ENCODE measurements around the gene OXCT2. TPM values are rescaled to one million over a fixed set of nuclear protein-coding genes. Genes with fewer than 3 reads are reported as not detected.
"Not testable (repeated sequence)": the region's sequence is repeated elsewhere in the genome, so short reads cannot be mapped to it uniquely, and the experiment has no call there.

OXCT2 gene
- 0.16 and 0.88 TPM in 2 replicates for total RNA-seq
- polyA plus RNA-seq (2012): 0.39 TPM

DNA sequence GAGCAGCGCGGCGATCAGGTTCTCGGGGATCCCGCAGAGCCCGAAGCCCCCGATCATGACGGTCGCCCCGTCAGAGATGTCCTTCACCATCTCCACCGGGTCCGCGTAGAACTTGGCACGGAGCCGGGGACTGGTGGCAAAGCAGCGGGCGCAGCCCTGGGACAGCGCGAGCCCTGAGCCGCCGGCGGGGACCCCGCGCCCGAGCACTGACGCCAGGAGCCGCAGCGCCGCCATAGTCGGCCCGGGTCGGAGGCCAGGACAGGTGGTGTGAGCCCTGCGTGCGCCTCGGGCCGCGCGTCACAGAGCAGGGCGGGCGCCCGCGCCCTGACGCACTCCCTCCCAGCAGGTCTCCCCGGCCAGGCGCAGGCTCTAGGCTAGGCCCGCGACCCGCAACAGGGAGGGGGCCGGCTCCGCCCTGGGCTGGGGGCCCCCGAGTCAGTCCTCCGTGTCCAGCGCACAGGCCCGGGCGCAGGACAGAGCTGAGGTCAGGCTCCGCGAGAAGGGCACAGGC lies at the start of gene OXCT2:
TSS of gene OXCT2 (minus strand) at position 327 of the 511 bp plus-strand sequence. CDS start at position 234, 93 bp downstream.
- DNase-seq (ENCODE audit: low read depth): not testable (repeated sequence)

DNA sequence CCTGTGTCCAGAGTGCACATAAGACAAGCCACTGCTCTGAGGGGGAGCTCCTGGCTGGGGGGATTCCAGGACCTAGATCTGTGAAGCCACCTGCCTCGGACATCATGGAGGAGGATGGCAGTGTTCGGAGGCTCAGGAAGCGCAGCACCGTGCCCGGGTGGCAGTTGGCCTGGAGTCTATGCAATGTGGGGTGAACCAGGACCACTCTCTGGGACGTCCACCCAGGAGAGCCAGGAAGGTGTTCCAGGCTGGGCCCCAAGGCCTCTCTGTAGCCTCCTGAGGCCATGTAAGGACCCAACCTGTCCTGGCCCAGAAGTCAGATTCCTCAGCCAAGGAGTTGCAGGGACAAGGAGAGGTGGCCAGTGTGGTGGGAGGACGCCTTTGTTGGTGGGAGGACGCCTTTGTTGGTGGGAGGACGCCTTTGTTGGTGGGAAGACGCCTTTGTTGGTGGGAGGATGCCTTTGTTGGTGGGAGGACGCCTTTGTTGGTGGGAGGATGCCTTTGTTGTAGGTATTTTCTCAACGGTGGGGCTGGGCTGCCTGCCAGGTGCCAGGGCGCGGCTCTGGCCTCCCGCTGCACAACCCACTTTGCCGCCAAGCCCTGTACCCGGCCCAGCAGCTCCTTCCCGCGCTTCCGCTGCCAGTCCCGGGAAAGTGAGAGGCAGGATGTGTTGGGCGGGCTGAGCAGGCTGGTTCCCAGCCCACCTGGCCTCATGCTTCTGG lies 48.1 kb upstream of the OXCT2 start:
- no peak for DNase-seq (ENCODE audit: low read depth)

DNA sequence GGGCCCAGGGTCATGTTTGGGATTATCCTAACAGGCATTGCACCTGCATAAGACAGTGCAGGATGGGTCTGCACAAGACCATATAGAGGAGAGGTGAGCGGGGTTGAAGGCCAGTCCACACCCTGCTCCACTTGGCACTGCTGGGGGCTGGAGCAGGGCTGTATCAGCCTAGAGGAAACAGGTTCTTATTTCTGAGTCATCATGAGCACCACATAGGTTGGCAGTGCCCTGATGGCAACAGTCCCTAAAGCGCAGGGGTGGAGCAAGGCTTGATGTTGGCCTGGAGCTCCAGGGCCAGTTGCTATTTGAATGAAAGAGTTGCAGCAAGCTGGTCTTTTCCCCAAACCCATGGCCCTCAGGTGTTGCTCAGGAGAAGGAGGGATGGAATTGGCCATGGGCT lies 47.3 kb upstream of the OXCT2 start:
- peak; percentile 34 for DNase-seq (ENCODE audit: low read depth)

DNA sequence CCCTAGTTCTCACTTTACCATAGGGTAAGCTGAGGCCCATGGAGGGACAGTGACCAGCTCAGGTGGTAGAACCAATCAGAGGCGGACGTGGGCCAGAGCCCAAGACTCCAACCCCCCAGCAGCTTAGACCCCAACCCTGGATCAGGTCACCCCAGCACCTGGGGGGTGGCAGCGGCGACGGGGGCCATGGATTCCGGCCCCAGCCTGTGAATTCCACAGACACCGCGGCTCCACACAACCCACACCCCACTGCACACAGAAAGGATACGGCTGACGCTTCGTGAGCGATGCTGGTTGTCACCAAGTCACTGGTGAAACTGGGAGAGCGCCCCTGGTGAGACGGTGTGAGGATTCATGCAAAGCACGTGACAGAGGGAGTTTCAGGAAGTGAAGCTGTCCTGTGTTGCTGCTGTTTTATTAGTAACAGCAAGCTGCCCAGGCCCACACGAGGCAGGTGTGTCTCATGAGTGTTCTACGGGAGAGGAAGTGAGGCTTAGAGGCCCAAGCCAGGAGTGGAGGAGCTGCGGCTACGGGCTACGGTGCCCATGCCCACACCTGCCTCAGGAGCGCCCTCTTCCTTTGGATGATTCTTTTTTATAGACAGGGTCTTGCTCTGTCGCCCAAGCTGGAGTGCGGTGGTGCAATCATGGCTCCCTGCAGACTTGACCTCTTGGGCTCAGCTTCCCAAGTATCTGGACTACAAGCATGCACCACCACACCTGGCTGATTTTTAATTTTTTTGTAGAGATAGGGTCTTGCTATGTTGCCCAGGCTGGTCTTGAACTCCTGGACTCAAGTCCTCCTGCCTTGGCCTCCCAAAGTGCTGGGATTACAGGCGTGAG lies 46.2 kb upstream of the OXCT2 start:
- DNase-seq (ENCODE audit: low read depth): peak; percentile 52

DNA sequence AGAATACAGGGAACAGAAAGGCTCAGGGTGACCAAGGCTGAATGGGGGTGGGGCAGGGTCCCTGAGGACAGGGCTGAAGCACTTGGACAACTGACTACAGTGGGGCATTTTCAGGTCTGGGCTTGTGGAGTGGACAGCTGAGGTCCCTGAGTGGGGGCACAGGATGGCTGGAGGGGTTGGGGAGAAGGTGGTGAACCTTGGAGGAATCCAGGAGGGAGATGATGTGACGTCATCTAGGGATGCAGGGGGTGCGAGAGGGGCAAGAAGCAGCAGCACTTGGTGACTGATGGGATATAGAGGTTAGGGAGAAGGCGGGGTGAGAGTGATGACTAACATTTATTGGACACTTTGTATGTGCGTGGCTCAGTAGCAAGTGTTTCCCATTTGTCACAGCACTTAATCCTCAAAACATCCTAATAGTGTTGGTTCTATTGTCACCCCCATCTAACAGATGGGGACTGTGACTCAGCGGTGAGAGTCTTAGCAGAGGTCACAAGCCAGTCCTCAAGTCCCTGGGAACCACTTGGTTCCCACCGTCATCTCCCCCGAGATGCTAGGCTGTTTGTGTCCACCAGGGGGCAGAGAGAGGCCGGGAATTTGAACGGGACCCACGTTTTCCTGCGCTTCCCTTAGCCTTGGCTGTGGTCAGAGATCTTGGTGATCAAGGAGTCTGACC lies 45.4 kb upstream of the OXCT2 start:
- peak; percentile 99 for DNase-seq (ENCODE audit: low read depth)

DNA sequence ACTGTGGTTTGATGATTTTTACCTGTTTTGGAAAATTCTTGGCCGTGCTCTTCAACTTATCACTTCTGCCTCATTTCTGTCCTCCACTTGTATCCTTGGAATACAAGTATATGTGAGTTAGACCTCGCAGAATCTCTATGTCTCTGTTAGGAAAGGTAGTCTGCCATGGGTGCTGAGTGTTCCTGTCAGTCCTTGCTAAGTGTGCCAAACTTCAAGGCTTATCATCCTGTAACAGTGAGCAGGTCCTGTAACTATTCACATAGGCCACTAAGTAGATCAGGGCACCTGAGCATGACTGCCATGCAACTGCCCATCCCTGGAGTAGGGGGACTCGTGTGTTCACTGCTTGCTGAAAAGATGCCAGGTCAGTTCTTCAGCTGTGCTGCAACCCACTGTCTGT lies 41.8 kb upstream of the OXCT2 start:
- DNase-seq (ENCODE audit: low read depth): no peak

DNA sequence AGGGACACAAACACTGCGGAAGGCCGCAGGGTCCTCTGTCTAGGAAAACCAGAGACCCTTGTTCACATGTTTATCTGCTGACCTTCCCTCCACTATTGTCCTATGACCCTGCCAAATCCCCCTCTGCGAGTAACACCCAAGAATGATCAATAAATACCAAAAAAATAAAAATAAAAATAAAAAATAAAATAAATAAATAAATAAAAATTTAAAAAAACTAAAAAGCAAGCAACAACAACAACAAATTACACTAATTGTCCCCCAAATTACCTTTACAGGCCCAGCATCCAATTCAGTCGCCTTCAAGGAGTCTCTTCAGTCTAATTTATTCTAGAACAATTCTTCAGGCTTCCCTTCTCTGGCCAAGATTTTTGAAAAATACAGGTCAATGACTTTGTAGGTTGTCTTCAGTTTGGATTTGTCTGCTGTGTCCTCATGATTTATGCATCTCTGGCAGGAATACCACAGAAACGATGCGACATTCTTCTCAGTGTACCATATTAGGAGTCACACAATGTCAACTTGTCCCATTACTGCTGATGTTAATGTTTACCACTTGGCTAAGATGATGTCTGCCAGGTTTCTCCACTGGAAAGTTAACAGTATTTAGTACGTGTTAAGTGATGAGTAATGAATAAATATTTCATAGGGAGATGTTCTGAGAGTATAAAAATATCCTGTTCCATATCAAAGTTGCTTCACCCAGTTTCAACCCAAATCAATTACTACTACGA lies 37.8 kb upstream of the OXCT2 start:
- no peak for DNase-seq (ENCODE audit: low read depth)

DNA sequence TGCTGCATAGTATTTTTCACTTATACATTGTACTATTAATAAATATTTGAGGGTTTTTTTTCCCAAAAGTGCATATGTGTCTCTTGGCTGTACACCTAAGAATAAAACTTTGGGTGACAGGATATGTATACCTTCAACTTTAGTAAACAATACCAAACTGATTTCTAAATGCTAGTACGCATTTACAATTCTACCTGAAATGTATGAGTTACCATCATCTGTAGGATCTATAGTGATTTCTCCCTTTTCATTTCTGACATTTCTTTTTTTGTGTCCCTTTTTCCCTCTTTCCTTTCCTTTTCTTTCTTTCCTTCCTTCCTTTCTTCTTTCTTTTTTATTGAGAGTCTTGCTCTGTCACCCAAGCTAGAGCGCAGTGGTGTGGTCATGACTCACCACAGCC lies 34.2 kb upstream of the OXCT2 start:
- DNase-seq (ENCODE audit: low read depth): no peak

DNA sequence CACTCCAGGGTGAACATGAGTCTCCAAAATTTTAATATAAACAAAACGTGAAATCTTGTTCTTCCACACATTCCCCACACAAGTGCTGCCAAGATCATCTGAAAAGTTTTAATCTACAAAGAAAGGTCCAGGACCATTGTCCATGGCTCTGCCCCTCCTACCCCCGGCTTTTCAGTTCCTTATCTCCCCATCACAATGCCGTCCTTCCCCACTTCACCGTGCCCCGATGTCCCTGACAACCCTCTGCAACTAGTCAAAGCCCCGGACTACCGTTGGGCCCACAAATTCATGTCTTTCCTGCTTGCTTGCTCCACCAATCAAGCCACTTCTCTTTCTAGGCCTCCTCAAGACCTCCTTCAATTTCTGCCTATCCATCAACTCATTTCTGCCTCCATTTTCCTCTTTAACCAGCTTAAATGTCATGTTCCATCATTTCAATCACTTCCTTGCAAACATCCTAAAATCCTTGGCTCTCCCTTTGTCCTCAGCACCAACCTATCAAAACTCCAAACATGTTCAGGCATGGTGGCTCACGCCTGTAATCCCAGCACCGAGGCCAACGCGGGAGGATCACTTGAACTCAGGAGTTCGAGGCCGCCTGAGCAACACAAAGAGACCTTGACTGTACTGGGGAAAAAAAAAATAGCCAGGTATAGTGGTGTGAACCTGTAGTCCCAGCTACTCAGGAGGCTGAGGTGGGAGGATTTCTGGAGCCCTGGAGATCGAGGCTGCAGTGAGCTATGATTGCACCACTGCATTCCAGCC lies 31.5 kb upstream of the OXCT2 start:
- DNase-seq (ENCODE audit: low read depth): no peak

DNA sequence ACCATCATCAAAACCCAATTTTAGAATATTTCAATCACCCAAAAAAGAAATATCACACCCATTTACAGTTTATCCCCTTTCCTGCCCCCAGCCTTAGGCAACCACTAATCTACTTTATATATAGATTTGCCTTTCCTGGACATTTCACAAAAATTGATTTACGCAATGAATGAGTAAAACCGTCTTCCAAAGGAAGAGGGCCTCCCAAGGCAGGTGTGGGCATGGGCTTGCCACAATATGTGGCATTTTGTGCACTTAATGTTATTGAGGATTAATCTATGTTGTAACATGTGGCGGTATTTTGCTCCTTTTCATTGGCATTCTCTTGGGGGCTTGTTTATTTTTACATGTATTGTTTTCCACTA lies 29.3 kb upstream of the OXCT2 start:
- no peak for DNase-seq (ENCODE audit: low read depth)

DNA sequence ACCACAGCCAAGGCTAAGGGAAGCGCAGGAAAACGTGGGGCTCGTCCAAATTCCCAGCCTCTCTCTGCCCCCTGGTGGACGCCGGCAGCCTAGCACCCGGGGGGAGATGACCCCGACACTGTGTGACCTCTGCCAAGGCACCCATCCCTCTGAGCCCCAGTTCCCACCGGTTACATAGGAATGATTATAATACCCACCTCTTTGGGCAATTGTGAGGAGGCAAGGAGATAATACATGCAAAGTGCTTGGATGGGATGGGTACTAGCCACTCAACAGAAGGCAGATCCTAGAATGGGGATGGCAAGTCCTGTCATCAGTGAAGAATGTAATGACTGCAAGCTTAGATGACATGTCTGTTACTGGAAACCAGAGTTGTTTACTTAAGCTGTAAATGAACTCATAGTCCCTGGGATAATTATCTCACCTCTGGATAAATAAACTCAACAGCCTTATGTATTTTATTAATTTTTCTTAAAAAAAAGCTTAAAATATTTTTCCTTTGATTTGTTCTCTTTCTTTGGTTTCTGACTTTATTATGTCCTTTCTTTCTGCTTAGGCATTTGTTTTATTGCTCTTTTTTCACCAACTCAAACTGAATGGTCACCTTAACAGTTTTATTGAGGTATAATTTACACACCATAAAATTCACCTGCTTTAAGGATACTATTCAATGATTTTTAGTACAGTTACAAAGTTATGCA lies 28.8 kb upstream of the OXCT2 start:
- DNase-seq (ENCODE audit: low read depth): peak; percentile 87

DNA sequence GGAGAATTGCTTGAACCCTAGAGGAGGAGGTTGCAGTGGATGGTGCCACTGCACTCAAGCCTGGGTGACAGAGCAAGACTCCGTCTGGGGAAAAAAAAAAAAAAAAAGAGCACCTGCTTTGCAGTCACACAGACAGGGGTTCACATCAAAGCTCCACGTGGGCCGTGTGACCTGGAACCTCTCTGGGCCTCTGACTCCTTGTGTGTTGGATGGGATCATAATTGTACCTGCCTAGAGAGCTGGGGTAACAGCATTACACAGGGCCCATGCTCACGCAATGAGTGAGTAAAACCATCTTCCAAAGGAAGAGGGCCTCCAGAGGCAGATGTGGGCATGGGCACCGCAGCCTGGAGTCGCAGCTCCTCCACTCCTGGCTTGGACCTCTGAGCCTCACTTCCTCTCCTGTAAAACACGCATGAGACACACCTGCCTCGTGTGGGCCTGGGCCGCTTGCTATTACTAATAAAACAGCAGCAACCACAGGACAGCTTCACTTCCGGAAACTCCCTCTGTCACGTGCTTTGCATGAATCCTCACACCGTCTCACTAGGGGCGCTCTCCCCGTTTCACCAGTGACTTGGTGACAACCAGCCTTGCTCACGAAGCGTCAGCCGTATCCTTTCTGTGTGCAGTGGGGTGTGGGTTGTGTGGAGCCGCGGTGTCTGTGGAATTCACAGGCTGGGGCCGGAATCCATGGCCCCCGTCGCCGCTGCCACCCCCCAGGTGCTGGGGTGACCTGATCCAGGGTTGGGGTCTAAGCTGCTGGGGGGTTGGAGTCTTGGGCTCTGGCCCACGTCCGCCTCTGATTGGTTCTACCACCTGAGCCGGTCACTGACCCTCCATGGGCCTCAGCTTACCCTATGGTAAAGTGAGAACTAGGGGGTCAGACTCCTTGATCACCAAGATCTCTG lies 28.0 kb upstream of the OXCT2 start:
- peak; percentile 77 for DNase-seq (ENCODE audit: low read depth)

DNA sequence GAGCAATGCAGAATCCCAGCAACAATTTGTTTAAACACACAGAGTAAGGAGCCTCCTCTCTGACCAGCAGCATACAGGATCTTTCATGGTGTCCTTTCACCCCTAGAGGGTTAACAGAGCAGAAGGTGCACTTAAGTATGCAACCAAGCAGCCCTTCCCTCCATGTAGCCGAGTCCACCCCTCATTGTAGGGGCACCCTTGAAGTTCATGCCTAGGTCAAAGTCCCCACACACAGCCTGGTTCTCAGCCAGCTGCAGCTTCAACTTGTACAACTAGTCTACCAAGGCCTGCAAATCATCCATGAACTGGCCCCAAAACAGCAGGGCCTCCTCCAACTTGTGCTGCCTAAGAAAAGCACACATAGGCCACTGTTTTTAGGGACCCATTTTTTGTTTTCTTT lies 24.5 kb upstream of the OXCT2 start:
- no peak for DNase-seq (ENCODE audit: low read depth)

DNA sequence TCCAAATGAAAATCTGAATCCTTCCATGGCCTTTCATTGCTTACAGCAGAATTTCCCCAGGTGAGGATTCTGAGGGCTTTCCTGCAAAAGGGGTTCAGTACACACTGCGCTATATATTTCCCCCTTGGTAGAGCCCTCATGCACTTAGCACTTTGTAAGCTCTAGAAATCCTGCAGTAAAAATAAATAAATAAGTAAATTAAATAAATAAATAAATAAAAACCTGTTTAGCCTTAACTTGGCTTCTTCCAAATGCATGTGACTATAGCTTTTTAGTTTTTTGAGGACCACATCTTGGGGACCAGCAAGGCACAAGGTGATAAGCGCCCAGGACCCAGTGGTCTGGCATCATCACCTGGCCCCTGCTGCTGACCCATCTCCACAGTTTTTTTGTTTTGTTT lies 20.7 kb upstream of the OXCT2 start:
- no peak for DNase-seq (ENCODE audit: low read depth)

DNA sequence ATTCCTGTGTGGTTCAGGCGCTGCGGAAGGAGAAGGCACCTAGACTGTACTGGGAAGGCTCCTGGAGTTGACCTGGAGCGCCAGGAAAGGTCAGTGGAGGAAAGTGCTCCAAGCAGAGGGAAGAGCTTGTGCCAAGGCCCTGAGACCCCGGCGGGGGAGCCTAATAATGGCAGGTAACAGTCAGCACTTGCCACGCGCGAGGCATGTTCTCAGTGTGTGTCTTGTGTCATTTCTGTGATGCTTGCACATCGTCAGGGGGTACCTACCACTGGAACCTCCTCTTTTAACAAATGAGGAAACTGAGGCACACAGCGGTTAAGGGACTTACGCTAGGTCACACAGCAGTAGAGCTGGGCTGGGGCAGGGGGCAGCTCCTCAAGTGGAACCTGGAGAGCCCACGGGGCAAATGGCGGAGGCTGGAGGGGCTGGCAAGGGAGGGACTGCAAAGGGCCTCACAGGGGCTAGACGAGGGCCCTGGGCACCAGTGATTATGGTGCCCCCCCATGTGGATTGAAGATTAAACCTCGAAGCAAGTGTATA lies 18.5 kb upstream of the OXCT2 start:
- no peak for DNase-seq (ENCODE audit: low read depth)

DNA sequence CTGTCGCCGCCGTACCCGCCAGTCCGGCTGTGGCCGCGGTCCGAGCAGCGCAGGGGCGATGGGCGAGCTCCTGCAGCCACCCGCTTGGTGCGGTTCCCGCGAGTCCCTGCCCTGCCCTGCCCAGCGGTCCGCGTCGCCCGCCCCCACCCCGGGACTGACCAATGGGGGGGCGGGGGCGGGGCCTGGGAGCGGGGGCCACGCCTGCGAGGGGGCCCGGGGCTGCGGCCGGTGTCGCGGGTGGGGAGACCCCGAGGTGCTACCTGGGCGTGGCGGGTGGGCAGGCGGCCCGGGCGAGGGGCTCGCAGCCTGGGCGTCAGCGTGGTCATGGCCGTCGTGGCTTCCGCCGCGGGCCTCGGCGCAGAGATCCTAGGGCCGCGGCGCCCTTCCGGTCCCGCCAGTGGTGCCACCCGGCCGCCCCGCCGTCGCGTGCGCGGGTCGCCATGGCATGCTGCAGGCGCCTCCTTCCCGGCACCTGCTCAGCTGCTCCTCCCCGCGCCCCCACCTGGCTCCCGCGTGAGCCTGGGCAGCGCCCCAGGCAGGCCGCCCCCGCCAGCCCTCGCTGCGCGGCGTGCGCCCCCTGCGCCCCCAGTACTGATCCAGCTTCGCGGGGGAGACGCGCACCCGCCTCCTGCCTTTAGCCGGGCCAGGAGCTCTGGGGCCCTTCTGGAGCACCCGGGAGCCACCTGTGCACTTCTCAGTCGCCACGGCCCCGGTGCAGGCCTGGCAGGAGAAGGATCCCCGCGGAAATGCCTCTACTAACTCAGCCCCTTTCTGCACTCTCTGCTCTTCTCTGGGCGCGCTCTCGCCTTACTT lies 17.8 kb upstream of the OXCT2 start, which contains the start of gene BMP8B:
TSS of gene BMP8B (minus strand) at position 108 of the 813 bp plus-strand sequence. CDS start 380 bp downstream, outside the sequence.
- peak; percentile 49 for DNase-seq (ENCODE audit: low read depth)

DNA sequence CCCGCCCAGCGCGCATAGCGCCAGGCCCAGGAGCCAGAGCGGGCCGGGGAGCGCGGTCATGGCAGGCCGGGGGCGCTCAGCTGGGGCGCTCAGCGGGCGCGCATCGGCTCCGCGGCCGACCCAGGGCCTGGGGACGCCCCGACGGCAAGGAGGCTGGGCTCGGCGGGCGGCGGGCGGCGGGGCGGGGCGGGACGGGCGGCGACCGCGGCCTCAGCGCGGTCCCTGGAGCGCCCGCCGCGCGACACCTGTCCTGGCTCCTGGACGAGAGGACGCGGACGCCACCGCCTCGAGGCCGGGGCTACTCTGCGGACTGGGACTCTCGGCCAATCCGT lies 17.2 kb upstream of the OXCT2 start:
- no peak for DNase-seq (ENCODE audit: low read depth)
